ENCODE measurements around the gene PCDHAC2.

Gene PCDHAC2

DNA sequence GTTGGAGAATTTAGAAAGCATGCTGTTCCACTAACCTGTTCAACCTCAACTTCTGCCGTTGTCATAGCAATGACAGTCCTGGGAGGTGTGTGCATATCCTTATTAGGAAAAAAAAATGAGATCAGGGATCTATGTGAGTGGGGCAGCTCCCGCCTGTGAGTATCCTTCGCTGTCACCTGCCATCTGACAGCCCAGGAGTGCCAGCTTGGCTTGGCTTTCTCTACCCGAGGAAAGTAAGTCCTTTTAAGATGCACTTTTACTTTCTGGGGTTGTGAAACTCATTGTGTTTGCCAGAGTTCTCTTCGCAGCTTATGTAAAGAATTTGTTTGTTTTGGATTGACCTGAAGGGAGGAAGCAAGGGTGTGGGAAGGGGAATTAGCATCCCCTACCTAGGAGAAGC is 21.8 kb downstream of the PCDHAC2 start:
- no peak for DNase-seq

GRCh38 chr5:140988608-140989007 is 22.3 kb downstream of the PCDHAC2 start:
- no peak for DNase-seq

DNA sequence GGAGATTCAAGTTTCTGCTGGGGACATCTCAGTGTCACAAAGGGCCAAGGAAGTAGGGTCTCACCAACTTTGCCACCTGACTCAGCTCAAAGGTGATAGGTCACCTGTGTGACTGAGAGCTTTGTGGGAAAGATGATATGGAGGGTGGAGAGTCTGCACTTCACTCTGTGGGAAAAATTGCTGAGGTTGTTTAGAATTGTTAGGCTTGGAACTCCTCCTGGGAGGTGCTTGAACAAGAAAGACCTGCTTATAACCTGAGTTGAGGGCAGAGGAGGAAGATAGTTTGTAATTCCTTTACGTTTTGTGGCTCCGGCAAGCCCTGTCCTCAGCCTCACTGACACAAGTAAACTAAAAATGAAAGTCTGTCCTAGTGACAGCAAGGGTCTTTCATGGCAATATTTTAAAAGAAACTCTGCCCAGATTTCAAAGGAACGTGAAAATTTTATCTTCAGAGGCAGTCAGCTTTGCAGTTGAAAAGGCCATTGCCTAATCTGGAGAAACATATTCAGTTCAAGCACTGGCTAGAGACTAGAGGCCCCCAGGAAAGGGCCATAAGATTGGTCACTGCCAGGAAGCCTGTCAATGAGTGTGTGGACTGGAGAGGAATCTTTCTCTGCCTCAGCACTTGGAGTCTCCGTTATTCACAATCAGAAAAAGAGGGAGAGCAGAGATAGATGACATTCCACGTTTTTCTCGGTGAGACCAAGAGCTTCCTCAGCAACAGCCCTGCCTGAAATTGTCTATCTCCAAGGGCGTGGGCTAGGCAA is 23.2 kb downstream of the PCDHAC2 start:
- DNase-seq, result no peak

DNA sequence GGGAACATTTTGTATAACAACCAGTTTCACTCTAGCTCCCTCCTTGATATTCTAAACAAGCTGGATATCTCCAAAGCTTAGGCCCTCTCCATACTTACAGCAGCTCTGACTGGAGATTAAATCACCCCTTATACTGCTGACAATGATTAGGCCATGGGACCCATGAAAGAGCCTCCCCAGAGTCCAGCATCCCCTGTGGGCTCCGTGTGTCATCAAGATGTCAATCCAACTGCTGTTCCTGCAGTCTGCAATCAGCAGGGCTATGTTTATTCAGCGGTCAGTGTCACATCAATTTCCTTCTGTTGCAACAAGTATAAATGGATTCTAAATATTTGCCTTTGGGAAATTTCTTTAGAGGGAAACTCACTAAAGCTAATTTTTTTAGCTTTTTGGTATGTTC is 26.6 kb downstream of the PCDHAC2 start:
- DNase-seq, result no peak

GRCh38 chr5:140996060-140996459 is 29.8 kb downstream of the PCDHAC2 start:
- no peak for DNase-seq

DNA sequence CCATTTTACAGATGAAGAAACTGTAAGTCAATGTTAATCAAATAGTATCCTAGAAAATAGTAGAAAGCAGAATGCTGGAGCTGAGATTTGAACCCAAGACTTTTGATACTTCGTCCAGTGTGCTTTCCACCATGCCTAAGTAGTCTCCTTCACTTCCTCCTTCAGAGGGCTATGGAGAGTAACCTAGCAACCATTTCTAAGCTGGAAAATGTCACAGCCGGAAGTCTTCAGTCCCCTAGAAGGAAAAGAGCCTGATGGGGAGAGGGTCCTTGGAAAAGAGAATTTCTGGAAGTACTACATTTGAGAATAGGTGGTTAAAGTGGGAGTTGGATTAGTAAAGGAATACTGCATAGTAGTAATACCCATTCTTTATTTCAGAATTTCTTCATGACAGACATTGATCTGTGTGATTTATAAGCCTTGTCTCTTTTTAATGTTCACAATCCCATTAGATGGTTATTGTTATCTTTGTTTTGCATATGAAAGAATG is 32.7 kb downstream of the PCDHAC2 start:
- DNase-seq, result no peak

DNA sequence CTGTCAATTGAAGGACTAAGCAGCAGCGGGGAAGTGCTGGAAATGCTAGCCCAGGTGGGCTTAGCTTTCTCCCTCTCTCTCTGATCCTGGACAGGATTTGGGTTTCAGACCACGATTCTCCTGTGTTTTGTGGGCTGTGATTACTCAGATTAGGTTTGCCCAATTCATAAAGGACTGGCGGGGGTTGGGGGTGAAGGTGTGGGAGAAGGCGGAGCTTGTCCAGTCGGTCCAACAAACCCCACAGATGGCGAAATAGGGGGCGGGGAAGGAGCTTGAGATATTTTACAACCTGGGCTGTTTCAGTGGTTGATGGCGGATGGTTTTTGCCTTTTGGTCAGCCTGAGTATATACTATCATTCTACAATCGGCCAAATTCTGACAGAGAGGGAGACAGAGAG is 35.2 kb downstream of the PCDHAC2 start:
- DNase-seq, result peak; percentile 10

GRCh38 chr5:141001844-141002604 is 35.7 kb downstream of the PCDHAC2 start:
- DNase-seq, result peak; percentile 19

- DNase-seq, result no peak
Observed at GRCh38 chr5:141002605-141002965, 36.3 kb downstream of the PCDHAC2 start.

- peak; percentile 7 for DNase-seq
Observed at GRCh38 chr5:141003031-141003430, 36.8 kb downstream of the PCDHAC2 start.

DNA sequence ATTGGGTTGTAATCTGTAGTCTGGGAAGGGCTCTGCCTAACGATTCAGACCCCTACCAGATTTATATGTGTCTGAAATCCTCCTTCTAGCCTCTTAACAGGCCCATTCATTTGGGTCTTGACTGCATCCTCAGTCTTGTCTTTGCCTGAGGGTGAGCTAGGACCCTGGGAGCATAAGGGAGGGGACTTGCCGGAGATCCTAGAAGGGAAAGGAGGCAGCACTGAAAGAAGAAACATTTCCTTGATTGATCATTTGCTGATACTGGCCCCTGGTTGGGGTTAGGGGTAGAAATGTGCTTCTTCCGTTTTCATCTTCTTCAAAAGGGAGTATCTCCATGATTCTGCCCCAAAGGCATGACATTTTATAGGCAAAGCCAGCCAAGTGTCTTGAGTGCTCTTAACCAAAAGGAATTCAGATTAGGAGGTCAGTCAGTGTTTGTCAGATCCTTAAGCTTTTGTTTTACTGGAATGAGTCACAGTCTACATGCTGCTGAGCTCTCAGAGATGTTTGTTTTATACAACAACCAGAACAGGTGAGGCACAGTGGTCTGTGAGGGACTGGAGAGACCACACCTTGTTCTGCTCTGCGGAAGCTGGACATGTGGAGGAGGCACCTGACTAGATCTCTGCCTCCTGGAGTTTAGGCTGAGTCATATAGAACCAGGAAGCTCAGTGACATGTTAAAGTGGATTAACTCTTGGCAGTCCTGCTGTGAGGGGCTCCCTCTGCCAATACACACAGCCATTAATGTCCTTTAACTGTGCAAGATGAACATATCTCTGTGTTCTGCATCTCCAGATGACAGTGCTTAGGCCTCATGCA is 37.7 kb downstream of the PCDHAC2 start:
- peak; percentile 94 for DNase-seq

- DNase-seq, result no peak
Observed at GRCh38 chr5:141007791-141008190, 41.5 kb downstream of the PCDHAC2 start.

DNA sequence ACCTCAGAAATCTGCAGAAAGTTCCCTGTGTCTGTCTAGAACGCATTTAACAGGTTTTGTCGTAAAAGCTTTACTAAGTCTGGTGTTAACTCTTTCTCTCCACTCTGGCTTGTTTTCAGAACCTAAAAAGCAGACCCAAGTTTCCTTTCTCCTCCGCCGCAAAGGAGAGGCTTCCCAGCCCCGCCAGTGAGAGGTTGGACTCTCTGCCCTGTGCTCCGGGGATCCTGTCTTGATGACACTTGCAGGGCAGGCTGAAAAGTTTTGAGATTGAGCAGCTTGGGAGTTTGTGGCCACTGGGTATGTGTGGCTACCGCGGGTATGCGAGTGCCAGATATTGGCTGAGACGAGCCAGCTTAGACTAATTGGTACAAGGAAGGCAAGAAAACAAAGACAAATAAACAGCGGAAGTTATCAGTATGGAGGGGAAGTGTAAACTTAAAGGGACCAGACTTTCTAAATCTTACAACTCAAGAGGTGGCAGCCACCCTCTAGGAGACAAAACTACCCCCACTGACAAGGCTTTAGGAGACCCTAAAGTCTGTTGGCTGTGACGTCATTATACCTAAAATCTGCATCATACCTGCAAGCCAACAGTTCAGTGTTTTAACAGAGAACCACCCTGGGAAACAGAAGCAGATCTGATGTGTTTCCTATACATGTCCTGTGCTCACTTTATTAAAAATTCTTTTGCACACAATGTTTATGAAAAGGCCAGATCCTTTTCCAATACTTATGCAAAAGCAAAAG is 43.9 kb downstream of the PCDHAC2 start:
- DNase-seq, result no peak

DNA sequence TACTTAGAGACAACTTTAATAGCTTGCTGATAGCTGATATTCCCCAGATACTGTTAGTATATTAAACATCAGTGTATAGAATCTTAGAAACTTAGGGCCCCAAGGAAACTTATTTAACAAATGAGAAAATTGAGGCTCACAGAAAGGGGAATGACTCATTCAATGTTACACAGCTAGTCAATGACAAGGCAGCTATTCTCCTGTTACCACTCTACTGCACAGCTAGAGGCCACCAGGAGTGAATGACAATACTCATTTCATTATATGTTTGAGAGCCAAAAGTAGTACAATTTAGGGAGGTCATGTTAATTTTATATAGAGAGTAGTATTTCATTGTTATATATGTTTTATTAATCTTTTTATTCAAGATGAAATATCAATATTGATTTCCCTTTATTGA is 51.7 kb downstream of the PCDHAC2 start:
- no peak for DNase-seq

Measured in NCI-H2029 treated with DMSO at 0.1 percent for 48 hours (cell line).